IMR-90 (cell line): Measurements from ENCODE around the gene ARNT2. TPM values are rescaled to one million over a fixed set of nuclear protein-coding genes. Genes with fewer than 3 reads are reported as not detected.

Experiments
- ATAC-seq: fragments of 200-7000 bp; cut with Tn5 transposase; 2 replicates; pipeline ENCODE4 v1.9.1; 2020; ENCODE audit warnings: low read depth, mild to moderate bottlenecking, moderate library complexity
- BruUV-seq: library from RNA; stranded (reverse); fragments of 400-500 nt; replicated peaks from 2 replicates; lab custom pipeline; 2021; lab: Mats Ljungman, UMichigan
- CTCF ChIA-PET: fragments of 300-600 bp; formaldehyde crosslinking; extraction: SDS; loops from one replicate; lab custom pipeline; 2021; ENCODE audit warnings: antibody characterized with exemption; lab: Yijun Ruan, JAX
- POLR2A ChIA-PET: fragments of 300-600 bp; sonication (Branson Sonifier 250); formaldehyde crosslinking; loops from one replicate; lab custom pipeline; 2022; ENCODE audit warnings: antibody characterized with exemption; ENCODE audit not compliant: unreplicated experiment; lab: Charles Lee
- DNase-seq: peaks from one replicate; pipeline ENCODE4 v3.0.0; 2013
- H2AFZ ChIP-seq: replicated peaks from 2 replicates; pipeline ENCODE3; 2013; ENCODE audit warnings: low read length, mild to moderate bottlenecking; ENCODE audit not compliant: poor library complexity
- H2AK5ac ChIP-seq: 2 replicates; pipeline ENCODE4 v1.6.1; 2013; ENCODE audit warnings: low read depth, low read length, inconsistent platforms
- H2AK9ac ChIP-seq: replicated peaks from 2 replicates; pipeline ENCODE3; 2013; ENCODE audit warnings: mild to moderate bottlenecking, low read depth, low read length, moderate library complexity; ENCODE audit not compliant: poor library complexity
- H2BK120ac ChIP-seq: 2 replicates; pipeline ENCODE4 v1.6.1; 2013; ENCODE audit warnings: low read depth, low read length, inconsistent platforms
- H2BK15ac ChIP-seq: 3 replicates; pipeline ENCODE4 v1.6.1; 2013; ENCODE audit warnings: low read depth, low read length, inconsistent platforms
- H2BK20ac ChIP-seq: 2 replicates; pipeline ENCODE4 v1.6.1; 2013; ENCODE audit warnings: low read depth, mild to moderate bottlenecking, inconsistent platforms, low read length, moderate library complexity
- H2BK5ac ChIP-seq: 2 replicates; pipeline ENCODE4 v1.6.1; 2013; ENCODE audit warnings: mild to moderate bottlenecking, low read depth, low read length, inconsistent platforms; ENCODE audit not compliant: poor library complexity, severe bottlenecking
- H3K14ac ChIP-seq: replicated peaks from 2 replicates; pipeline ENCODE4 v1.6.1; 2013; ENCODE audit warnings: low read depth, low read length, inconsistent platforms
- H3K18ac ChIP-seq: 2 replicates; pipeline ENCODE4 v1.6.1; 2013; ENCODE audit warnings: low read depth, low read length, control low read depth
- H3K23ac ChIP-seq: 2 replicates; pipeline ENCODE4 v1.6.1; 2013; ENCODE audit warnings: low read depth, low read length, inconsistent platforms
- H3K27ac ChIP-seq: 2 replicates; pipeline ENCODE4 v1.5.1; 2013; ENCODE audit warnings: mild to moderate bottlenecking, control low read depth, low read length; ENCODE audit not compliant: insufficient read depth
- H3K27me3 ChIP-seq: 2 replicates; pipeline ENCODE4 v1.6.1; 2013; ENCODE audit warnings: low read length; ENCODE audit not compliant: control insufficient read depth, insufficient read depth
- H3K36me3 ChIP-seq: 2 replicates; pipeline ENCODE4 v1.6.1; 2013; ENCODE audit warnings: low read length, mixed read lengths; ENCODE audit not compliant: control insufficient read depth, insufficient read depth
- H3K4ac ChIP-seq: 2 replicates; pipeline ENCODE4 v1.6.1; 2013; ENCODE audit warnings: low read depth, low read length, inconsistent platforms
- H3K4me1 ChIP-seq: 2 replicates; pipeline ENCODE4 v1.6.1; 2013; ENCODE audit warnings: low read length, mixed read lengths; ENCODE audit not compliant: control insufficient read depth, insufficient read depth
- H3K4me2 ChIP-seq: 2 replicates; pipeline ENCODE4 v1.6.1; 2013; ENCODE audit warnings: low read depth, mild to moderate bottlenecking, control low read depth, low read length, moderate library complexity
- H3K4me3 ChIP-seq: 2 replicates; pipeline ENCODE4 v1.5.1; 2013; ENCODE audit warnings: low read depth, mild to moderate bottlenecking, control low read depth, low read length, moderate library complexity; ENCODE audit not compliant: insufficient read depth
- H3K56ac ChIP-seq: 2 replicates; pipeline ENCODE4 v1.6.1; 2013; ENCODE audit warnings: low read length, inconsistent platforms; ENCODE audit not compliant: insufficient read depth; ENCODE audit errors: extremely low read depth
- H3K79me1 ChIP-seq, 2 experiments: 2 replicates each; pipeline ENCODE4 v1.6.1; 2013; ENCODE audit warnings: low read length in 2 of 2, inconsistent platforms in 1 of 2, low read depth in 1 of 2
- H3K9ac ChIP-seq: 2 replicates; pipeline ENCODE4 v1.6.1; 2013; ENCODE audit warnings: low read depth, low read length, control low read depth
- H3K9me1 ChIP-seq: 2 replicates; pipeline ENCODE4 v1.6.1; 2013; ENCODE audit warnings: low read length, inconsistent platforms; ENCODE audit not compliant: insufficient read depth
- H3K9me3 ChIP-seq: 2 replicates; pipeline ENCODE4 v1.6.1; 2013; ENCODE audit warnings: low read length; ENCODE audit not compliant: control insufficient read depth, insufficient read depth
- H4K20me1 ChIP-seq: 2 replicates; pipeline ENCODE4 v1.6.1; 2013; ENCODE audit warnings: low read length, inconsistent platforms; ENCODE audit not compliant: insufficient read depth
- H4K5ac ChIP-seq: 2 replicates; pipeline ENCODE4 v1.6.1; 2013; ENCODE audit warnings: mild to moderate bottlenecking, low read depth, low read length, control low read depth
- H4K8ac ChIP-seq, 2 experiments: 2 replicates each; pipeline ENCODE4 v1.6.1; 2013; ENCODE audit warnings: low read depth in 2 of 2, low read length in 2 of 2, control low read depth in 1 of 2, inconsistent platforms in 1 of 2
- H4K91ac ChIP-seq: 2 replicates; pipeline ENCODE4 v1.6.1; 2013; ENCODE audit warnings: low read depth, low read length, inconsistent platforms; ENCODE audit not compliant: insufficient read depth
- BHLHE40 ChIP-seq: fragments of 150-350 bp; IDR thresholded peaks from 2 replicates; pipeline ENCODE4 v1.6.1; 2016; ENCODE audit warnings: mild to moderate bottlenecking, low read depth, low read length
- CTCF ChIP-seq: conservative IDR thresholded peaks from 2 replicates; pipeline ENCODE4 v1.5.1; 2012; ENCODE audit warnings: mild to moderate bottlenecking, low read depth, low read length, improper control_type of control experiment
- ELK1 ChIP-seq: fragments of 150-350 bp; IDR thresholded peaks from 2 replicates; pipeline ENCODE4 v1.6.1; 2016; ENCODE audit warnings: low read depth, mild to moderate bottlenecking, low read length, moderate library complexity, borderline replicate concordance
- FOS ChIP-seq: fragments of 150-350 bp; IDR thresholded peaks from 2 replicates; pipeline ENCODE4 v1.6.1; 2016; ENCODE audit warnings: low read depth, low read length
- MAZ ChIP-seq: IDR thresholded peaks from 2 replicates; pipeline ENCODE4 v1.6.1; 2012; ENCODE audit warnings: low read depth, mild to moderate bottlenecking, low read length, improper control_type of control experiment, moderate library complexity, borderline replicate concordance
- MXI1 ChIP-seq: IDR thresholded peaks from 2 replicates; pipeline ENCODE4 v1.6.1; 2012; ENCODE audit warnings: low read depth, mild to moderate bottlenecking, low read length, moderate library complexity, borderline replicate concordance
- NFE2L2 ChIP-seq: fragments of 150-350 bp; IDR thresholded peaks from 2 replicates; pipeline ENCODE4 v1.6.1; 2016; ENCODE audit warnings: low read depth, mild to moderate bottlenecking, low read length
- RCOR1 ChIP-seq: IDR thresholded peaks from 2 replicates; pipeline ENCODE4 v1.6.1; 2012; ENCODE audit warnings: mild to moderate bottlenecking, low read length, improper control_type of control experiment; ENCODE audit not compliant: insufficient replicate concordance
- SMC3 ChIP-seq: fragments of 150-350 bp; IDR thresholded peaks from 2 replicates; pipeline ENCODE4 v1.6.1; 2016; ENCODE audit warnings: low read depth, mild to moderate bottlenecking, antibody characterized with exemption, low read length, moderate library complexity
- USF2 ChIP-seq: fragments of 150-350 bp; IDR thresholded peaks from 2 replicates; pipeline ENCODE4 v1.6.1; 2017; ENCODE audit warnings: mild to moderate bottlenecking, antibody characterized with exemption, low read length, low read depth
- WGBS, 2 experiments: methylation state at CpG; one replicate each; pipeline versions ENCODE4 v1.1.5 to v1.1.7; 2013; ENCODE audit warnings: missing lambda C conversion rate in 2 of 2; ENCODE audit not compliant: insufficient read length in 1 of 2; ENCODE audit errors: extremely low coverage in 2 of 2; 5-methylcytosine and 5-hydroxymethylcytosine counted together
- dilution Hi-C: fragments of 300-500 bp; cut with HindIII; formaldehyde crosslinking; loops from one replicate; pipeline ENCODE4 v1.14.3; 2018; ENCODE audit warnings: low sequenced_read_pairs; ENCODE audit not compliant: unreplicated experiment
- in situ Hi-C: fragments of 300-500 bp; cut with MboI; formaldehyde crosslinking; loops from 3 replicates; pipeline ENCODE4 v1.14.3; 2019; ENCODE audit warnings: low sequenced_read_pairs, inconsistent platforms, mixed read lengths
- intact Hi-C: fragments of 100-400 bp; cut with micrococcal nuclease; formaldehyde crosslinking; loops from 2 replicates; pipeline ENCODE4 v1.10.0; 2022
- polyA plus RNA-seq, 3 experiments: library from polyadenylated mRNA; depleted of rRNA; stranded (reverse); fragments of >200 nt; gene quantifications; 2 replicates each; pipeline ENCODE4 v1.2.3, GENCODE V29; 2012; ENCODE audit warnings: low replicate concordance in 1 of 3
- total RNA-seq: library from RNA; depleted of rRNA; stranded (reverse); fragments of >200 nt; gene quantifications from 2 replicates; pipeline ENCODE4 v1.2.3, GENCODE V29; 2012

The ARNT2 gene
- total and polyA plus RNA-seq, 2 of the 4 experiments (the other 2 are of a cell fraction), result 18.2 to 19.0 TPM

- no peak overlapping the region for H3K18ac ChIP-seq
- ChIA-PET POLR2A (no interaction called here), CTCF (no interaction called here)
- no peak overlapping the region for H2BK5ac ChIP-seq
- no peaks in the 10 kb centered on the region; the same call in 1 of the 2 replicates for H3K9me1 ChIP-seq
- no peak overlapping the region for H2BK20ac ChIP-seq
- H3K4me2 ChIP-seq, result no peak overlapping the region
- no peak overlapping the region for H4K5ac ChIP-seq
- H3K4me1 ChIP-seq, result peaks cover 2% of the 10 kb centered on the region; the same call in 1 of the 2 replicates
- no peaks in the 10 kb centered on the region for H3K36me3 ChIP-seq
- no peak overlapping the region for H2AK5ac ChIP-seq
- in situ Hi-C loops (loop anchor here (5.0 kb wide), 1 partner anchor 50 kb away; no protein-coding TSS in a partner anchor), intact Hi-C loops (no loop called here), dilution Hi-C loops (no loop called here)
- no peak overlapping the region for H2BK120ac ChIP-seq
- no peak overlapping the region for H3K4ac ChIP-seq
- H3K9me3 ChIP-seq, result peaks cover 10% of the 10 kb centered on the region
- no peak overlapping the region for H3K27ac ChIP-seq
- H2AK9ac ChIP-seq, result no peak overlapping the region
- WGBS, 2 experiments, result no CpG with 5 or more reads among the region's 3 CpGs
- no peaks in the 10 kb centered on the region for H3K79me1 ChIP-seq
- no peak overlapping the region for H3K23ac ChIP-seq
- DNase-seq (no peak), ATAC-seq (no peak)
- H3K9ac ChIP-seq, result no peak overlapping the region
- H2AFZ ChIP-seq, result no peak overlapping the region
- H4K91ac ChIP-seq, result no peak overlapping the region
- no TSS peak for BruUV-seq
- no peak for TF ChIP-seq USF2
- TF ChIP-seq MXI1, result no peak
- no peak for TF ChIP-seq MAZ
- TF ChIP-seq RCOR1, result no peak
- TF ChIP-seq BHLHE40, result no peak
- no peak for TF ChIP-seq ELK1
- TF ChIP-seq SMC3, result no peak
- no peak for TF ChIP-seq CTCF
- no peak for TF ChIP-seq FOS
- no peak for TF ChIP-seq NFE2L2
- H3K14ac ChIP-seq, result no peak overlapping the region
- no peak overlapping the region for H4K8ac ChIP-seq
- H3K27me3 ChIP-seq, result peaks cover 2% of the 10 kb centered on the region; the same call in 1 of the 2 replicates
- H3K4me3 ChIP-seq, result no peak overlapping the region
- no peaks in the 10 kb centered on the region for H4K20me1 ChIP-seq
- no peak overlapping the region for H2BK15ac ChIP-seq
- no peak overlapping the region for H3K56ac ChIP-seq
Observed at GRCh38 chr15:80637747-80638146, 233.6 kb downstream of the ARNT2 start.
